ENCODE measurements around the gene NLRP10. TPM values are rescaled to one million over a fixed set of nuclear protein-coding genes. Genes with fewer than 3 reads are reported as not detected.

Gene NLRP10
- total and polyA plus RNA-seq, 2 of the 13 experiments (the other 11 are each of a cell fraction or from before 2014, with no cell fraction given) = not detected

GRCh38 chr11:7986768-7987559 is 21.7 kb upstream of the NLRP10 start, which contains the start of gene EIF3F (continued):
- TF ChIP-seq ZNF503 (CRISPR knock-in tag; IDR thresholded peaks at IDR 0.05) = peak; percentile 48; the same call in 1 of the 2 replicates
- TF ChIP-seq DRAP1 (CRISPR knock-in tag; IDR thresholded peaks at IDR 0.05) = peak; percentile 32; the same call in 1 of the 2 replicates
- peak; percentile 92; the same call in 1 of the 2 replicates for TF ChIP-seq HOMEZ (CRISPR knock-in tag; IDR thresholded peaks at IDR 0.05; ENCODE audit: low read depth)
- peak; percentile 89 for TF ChIP-seq YY1 (IDR thresholded peaks at IDR 0.05; ENCODE audit: insufficient read depth, insufficient replicate concordance, low read depth, low read length)
- no peak for TF ChIP-seq MXD4 (CRISPR knock-in tag; IDR thresholded peaks at IDR 0.05)
- TF ChIP-seq KDM4B (CRISPR knock-in tag; IDR thresholded peaks at IDR 0.05) = no peak
- 0 out of 2 replicates have a peak, but pooled peaks have one; percentile 52 for TF ChIP-seq SRF (IDR thresholded peaks at IDR 0.05; ENCODE audit: low read depth, low read length)
- no peak for TF ChIP-seq DR1 (CRISPR knock-in tag; IDR thresholded peaks at IDR 0.05)
- peak; percentile 33; the same call in 1 of the 2 replicates for TF ChIP-seq ZC3H13 (CRISPR knock-in tag; IDR thresholded peaks at IDR 0.05)
- TF ChIP-seq FIP1L1 (IDR thresholded peaks at IDR 0.05; ENCODE audit: borderline replicate concordance, insufficient read depth, low read depth, low read length) = no peak
- no peak for TF ChIP-seq TERF1 (CRISPR knock-in tag; IDR thresholded peaks at IDR 0.05)
- TF ChIP-seq ZNF792 (CRISPR knock-in tag; IDR thresholded peaks at IDR 0.05) = peak; percentile 55; the same call in 1 of the 2 replicates
- 0 out of 2 replicates have a peak, but pooled peaks have one; percentile 39 for TF ChIP-seq ZSCAN25 (CRISPR knock-in tag; IDR thresholded peaks at IDR 0.05)
- TF ChIP-seq ZNF496 (CRISPR knock-in tag; IDR thresholded peaks at IDR 0.05; ENCODE audit: insufficient replicate concordance) = no peak
- no peak for TF ChIP-seq DMTF1 (CRISPR knock-in tag; IDR thresholded peaks at IDR 0.05)
- no peak for TF ChIP-seq ZNF577 (CRISPR knock-in tag; IDR thresholded peaks at IDR 0.05; ENCODE audit: borderline replicate concordance, low read depth)
- no peak for TF ChIP-seq ZNF572 (CRISPR knock-in tag; IDR thresholded peaks at IDR 0.05)
- peak; percentile 94 for TF ChIP-seq ZBTB26 (CRISPR knock-in tag; IDR thresholded peaks at IDR 0.05; ENCODE audit: borderline replicate concordance)
- TF ChIP-seq ZNF24 (IDR thresholded peaks at IDR 0.05) = 0 out of 2 replicates have a peak, but pooled peaks have one; percentile 66
- no peak for TF ChIP-seq ZNF343 (CRISPR knock-in tag; IDR thresholded peaks at IDR 0.05)
